ENCODE measurements around the gene CAPN11. TPM values are rescaled to one million over a fixed set of nuclear protein-coding genes. Genes with fewer than 3 reads are reported as not detected.

Gene CAPN11
- total RNA-seq, 1 experiment from 2014 or later, result not detected

- H3K27ac ChIP-seq (ENCODE audit: low read depth, low read length), result no peak overlapping the region
- peaks cover 0 to 6% of the 10 kb centered on the region in 2 experiments; a peak in 1 of 4 replicates for H3K4me1 ChIP-seq (ENCODE audit: control insufficient read depth in 1 of 2, insufficient read depth in 2 of 2, low read length in 2 of 2)
- RAD21 ChIA-PET (ENCODE audit: low non-redundant PET in 1 of 2, low total read pairs in 2 of 2, uncharacterized antibody in 2 of 2, unreplicated experiment in 2 of 2), result no interaction called here
- TF ChIP-seq ZNF274 (IDR thresholded peaks at IDR 0.05; ENCODE audit: low read depth, low read length) (no peak), YY1 (IDR thresholded peaks at IDR 0.05; ENCODE audit: extremely low read depth, insufficient replicate concordance, low read depth, low read length) (no peak), ATF3 (IDR thresholded peaks at IDR 0.05) (no peak), JUND (IDR thresholded peaks at IDR 0.05) (no peak), REST (IDR thresholded peaks at IDR 0.05; ENCODE audit: low read depth) (no peak), CTCF (IDR thresholded peaks at IDR 0.05 in 2 of 3, conservative IDR thresholded peaks at IDR 0.05 in 1 of 3; ENCODE audit: borderline replicate concordance in 1 of 3, insufficient read depth in 1 of 3, low read depth in 2 of 3, low read length in 2 of 3) (no peak), SIN3A (IDR thresholded peaks at IDR 0.05; ENCODE audit: low read depth) (no peak), SP1 (IDR thresholded peaks at IDR 0.05; ENCODE audit: low read depth) (no peak), ZBTB33 (IDR thresholded peaks at IDR 0.05; ENCODE audit: extremely low read depth, insufficient replicate concordance, low read length) (no peak), FOSL1 (IDR thresholded peaks at IDR 0.05; ENCODE audit: low read depth) (no peak), RAD21 (IDR thresholded peaks at IDR 0.05; ENCODE audit: low read depth) (no peak), EZH2phosphoT487 (IDR thresholded peaks at IDR 0.05; ENCODE audit: borderline replicate concordance) (no peak)
- H3K9me3 ChIP-seq (ENCODE audit: control insufficient read depth in 1 of 2, insufficient read depth in 1 of 2, low read depth in 1 of 2, low read length in 2 of 2), result no peaks in the 10 kb centered on the region
- H3K36me3 ChIP-seq (ENCODE audit: control insufficient read depth in 1 of 2, insufficient read depth in 2 of 2, low read length in 2 of 2), result peaks cover 20 to 22% of the 10 kb centered on the region in 2 experiments; a peak in 3 of 4 replicates
- H2AFZ ChIP-seq (ENCODE audit: low read depth, low read length, poor library complexity, severe bottlenecking), result no peak overlapping the region
- DNase-seq (ENCODE audit: low read depth, low spot score) (no peak), ATAC-seq (no peak)
- no peak overlapping the region for H3K4me3 ChIP-seq (replicated peaks in 1 of 2; ENCODE audit: low read depth in 1 of 2, low read length in 2 of 2)
- H3K27me3 ChIP-seq (ENCODE audit: insufficient read depth, low read length), result no peaks in the 10 kb centered on the region
- H3K79me2 ChIP-seq (ENCODE audit: insufficient read depth, low read length), result no peaks in the 10 kb centered on the region
- POLR2A ChIA-PET, result no interaction called here
- BruUV-seq (replicated peaks), result no TSS peak
- H4K20me1 ChIP-seq (ENCODE audit: insufficient read depth), result no peaks in the 10 kb centered on the region
- no peaks in the 10 kb centered on the region for H3K9me2 ChIP-seq (ENCODE audit: insufficient read depth)
- H3K4me2 ChIP-seq (ENCODE audit: low read length), result no peak overlapping the region
- intact Hi-C loops (cut with micrococcal nuclease), result no loop called here
- CTCF ChIA-PET, result no interaction called here
- H3K9ac ChIP-seq (ENCODE audit: low read length), result no peak overlapping the region
Measured at GRCh38 chr6:44147256-44147655, 11.4 kb upstream of the CAPN11 start.

All from HCT116 (cell line).